Type B pancreatic cell (in vitro differentiated cells): ENCODE results near the gene SCART1. TPM values are rescaled to one million over a fixed set of nuclear protein-coding genes. Genes with fewer than 3 reads are reported as not detected.
A peak's percentile ranks its signal among the peaks of the same experiment; 100 is the strongest.

Experiments
- DNase-seq: peaks from one replicate; pipeline ENCODE4 v3.0.0; 2021; ENCODE audit warnings: mixed read lengths; ENCODE audit not compliant: unreplicated experiment; ENCODE audit errors: extremely low spot score
- H3K27ac Mint-ChIP-seq: 2 replicates; pipeline ENCODE4 v1.8.0; 2021; ENCODE audit warnings: mild to moderate bottlenecking, mixed read lengths
- H3K27me3 Mint-ChIP-seq: 2 replicates; pipeline ENCODE4 v1.8.0; 2021; ENCODE audit warnings: mixed read lengths
- H3K36me3 Mint-ChIP-seq: 2 replicates; pipeline ENCODE4 v1.8.0; 2021; ENCODE audit warnings: mixed read lengths
- H3K4me1 Mint-ChIP-seq: one replicate; pipeline ENCODE4 v1.8.0; 2021; ENCODE audit warnings: mixed read lengths; ENCODE audit not compliant: unreplicated experiment
- H3K4me3 Mint-ChIP-seq: 2 replicates; pipeline ENCODE4 v1.8.0; 2021; ENCODE audit warnings: mild to moderate bottlenecking, mixed read lengths
- H3K9me3 Mint-ChIP-seq: 2 replicates; pipeline ENCODE4 v1.8.0; 2021; ENCODE audit warnings: mixed read lengths
- total RNA-seq: library from RNA; stranded (reverse); gene quantifications from 2 replicates; pipeline ENCODE4 v1.2.1, GENCODE V29; 2021; ENCODE audit warnings: low replicate concordance
- TF ChIP-seq, protein P1 (sequence below): fragments of 200-600 bp; sonication (generic); conservative IDR thresholded peaks from 2 replicates; pipeline ENCODE4 v1.5.0; 2021; ENCODE audit warnings: antibody characterized with exemption, mild to moderate bottlenecking

Gene SCART1
- total RNA-seq, 1 donor from 2014 or later, result 1.4 TPM

DNA sequence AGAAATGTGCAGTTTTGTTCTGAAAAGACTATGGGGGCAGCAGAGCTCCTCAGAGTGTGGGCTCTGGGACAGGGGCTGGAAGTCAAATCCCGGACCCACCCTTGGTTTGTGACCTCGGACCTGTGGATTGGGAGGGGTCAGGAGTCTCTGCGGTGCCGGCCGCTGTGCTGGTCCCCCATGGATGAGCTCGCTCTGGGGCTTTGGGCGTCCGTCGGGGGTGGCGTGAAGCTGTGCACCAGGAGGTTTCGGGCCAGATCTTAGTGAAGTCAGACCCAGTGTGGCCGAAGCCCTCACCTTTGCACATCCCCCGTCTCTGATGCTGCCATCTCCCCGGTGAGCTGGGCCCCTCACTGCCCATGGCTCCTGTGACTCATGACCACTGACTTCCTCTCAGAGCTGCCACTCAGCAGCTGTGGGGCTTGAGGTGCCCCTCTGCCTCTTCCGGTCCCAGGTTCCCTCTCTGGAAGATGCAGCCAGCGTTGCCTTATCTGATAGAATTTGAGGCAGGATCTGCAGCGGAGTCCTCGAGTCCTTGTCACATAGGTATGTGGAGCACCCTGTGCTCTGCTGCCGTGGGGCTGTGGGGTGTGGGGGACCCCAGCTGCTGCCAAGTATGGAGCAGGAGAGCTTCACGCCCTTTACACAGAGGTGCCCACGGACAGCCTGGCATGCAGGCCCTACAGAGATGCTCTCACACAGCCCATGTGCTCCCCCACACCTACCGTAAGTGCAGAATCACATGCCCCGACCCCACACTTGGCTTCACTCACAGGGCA, 11.4 kb upstream of the SCART1 start:
- no peak overlapping the region for H3K27ac Mint-ChIP-seq
- DNase-seq, result peak; percentile 60
- no peak overlapping the region for H3K4me3 Mint-ChIP-seq
- H3K9me3 Mint-ChIP-seq, result peaks cover 16% of the 10 kb centered on the region
- TF ChIP-seq, protein P1, sequence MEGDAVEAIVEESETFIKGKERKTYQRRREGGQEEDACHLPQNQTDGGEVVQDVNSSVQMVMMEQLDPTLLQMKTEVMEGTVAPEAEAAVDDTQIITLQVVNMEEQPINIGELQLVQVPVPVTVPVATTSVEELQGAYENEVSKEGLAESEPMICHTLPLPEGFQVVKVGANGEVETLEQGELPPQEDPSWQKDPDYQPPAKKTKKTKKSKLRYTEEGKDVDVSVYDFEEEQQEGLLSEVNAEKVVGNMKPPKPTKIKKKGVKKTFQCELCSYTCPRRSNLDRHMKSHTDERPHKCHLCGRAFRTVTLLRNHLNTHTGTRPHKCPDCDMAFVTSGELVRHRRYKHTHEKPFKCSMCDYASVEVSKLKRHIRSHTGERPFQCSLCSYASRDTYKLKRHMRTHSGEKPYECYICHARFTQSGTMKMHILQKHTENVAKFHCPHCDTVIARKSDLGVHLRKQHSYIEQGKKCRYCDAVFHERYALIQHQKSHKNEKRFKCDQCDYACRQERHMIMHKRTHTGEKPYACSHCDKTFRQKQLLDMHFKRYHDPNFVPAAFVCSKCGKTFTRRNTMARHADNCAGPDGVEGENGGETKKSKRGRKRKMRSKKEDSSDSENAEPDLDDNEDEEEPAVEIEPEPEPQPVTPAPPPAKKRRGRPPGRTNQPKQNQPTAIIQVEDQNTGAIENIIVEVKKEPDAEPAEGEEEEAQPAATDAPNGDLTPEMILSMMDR, result no peak
- peaks cover 4% of the 10 kb centered on the region for H3K36me3 Mint-ChIP-seq
- no peaks in the 10 kb centered on the region for H3K4me1 Mint-ChIP-seq
- no peaks in the 10 kb centered on the region for H3K27me3 Mint-ChIP-seq

DNA sequence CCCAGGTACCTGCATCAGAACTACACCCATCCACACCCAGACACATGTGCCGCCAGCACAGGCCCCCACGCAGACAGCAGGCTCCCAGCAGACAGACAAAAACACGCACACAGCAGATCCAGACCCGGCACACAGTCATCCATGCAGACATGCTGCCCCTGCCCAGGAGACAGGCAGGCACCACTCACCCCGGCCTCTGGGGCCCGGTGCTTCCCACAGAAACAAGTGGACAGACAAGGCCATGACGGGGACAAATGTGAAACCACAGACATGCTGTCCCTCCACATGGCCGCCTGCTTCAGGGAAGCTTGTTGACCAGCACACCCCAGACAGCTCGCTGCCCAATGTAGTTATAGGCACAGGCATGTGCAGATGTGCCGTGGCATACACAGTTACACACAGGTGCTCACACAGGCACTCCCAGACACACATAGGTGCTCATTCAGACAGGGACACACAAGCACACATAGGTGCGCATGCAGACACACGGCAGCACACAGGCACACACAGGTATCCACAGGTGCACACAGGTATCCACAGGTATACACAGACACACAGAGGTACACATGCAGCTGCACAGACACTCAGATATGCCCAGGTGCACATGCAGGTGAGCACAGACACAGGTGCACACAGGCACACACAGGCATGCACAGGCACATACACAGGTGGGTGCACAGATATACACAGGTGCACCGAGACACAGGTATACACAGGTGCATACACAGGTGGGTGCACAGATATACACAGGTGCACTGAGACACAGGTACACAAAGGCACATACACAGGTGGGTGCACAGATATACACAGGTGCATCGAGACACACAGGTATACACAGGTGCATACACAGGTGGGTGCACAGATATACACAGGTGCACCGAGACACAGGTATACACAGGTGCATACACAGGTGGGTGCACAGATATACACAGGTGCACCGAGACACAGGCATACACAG, 10.5 kb upstream of the SCART1 start:
- Mint-ChIP-seq H3K27ac (no peak overlapping the region), H3K27me3 (no peaks in the 10 kb centered on the region), H3K4me3 (no peak overlapping the region), H3K9me3 (peaks cover 20% of the 10 kb centered on the region), H3K4me1 (no peaks in the 10 kb centered on the region), H3K36me3 (peaks cover 4% of the 10 kb centered on the region)
- TF ChIP-seq, protein P1, result no peak
- peak; percentile 55 for DNase-seq

DNA sequence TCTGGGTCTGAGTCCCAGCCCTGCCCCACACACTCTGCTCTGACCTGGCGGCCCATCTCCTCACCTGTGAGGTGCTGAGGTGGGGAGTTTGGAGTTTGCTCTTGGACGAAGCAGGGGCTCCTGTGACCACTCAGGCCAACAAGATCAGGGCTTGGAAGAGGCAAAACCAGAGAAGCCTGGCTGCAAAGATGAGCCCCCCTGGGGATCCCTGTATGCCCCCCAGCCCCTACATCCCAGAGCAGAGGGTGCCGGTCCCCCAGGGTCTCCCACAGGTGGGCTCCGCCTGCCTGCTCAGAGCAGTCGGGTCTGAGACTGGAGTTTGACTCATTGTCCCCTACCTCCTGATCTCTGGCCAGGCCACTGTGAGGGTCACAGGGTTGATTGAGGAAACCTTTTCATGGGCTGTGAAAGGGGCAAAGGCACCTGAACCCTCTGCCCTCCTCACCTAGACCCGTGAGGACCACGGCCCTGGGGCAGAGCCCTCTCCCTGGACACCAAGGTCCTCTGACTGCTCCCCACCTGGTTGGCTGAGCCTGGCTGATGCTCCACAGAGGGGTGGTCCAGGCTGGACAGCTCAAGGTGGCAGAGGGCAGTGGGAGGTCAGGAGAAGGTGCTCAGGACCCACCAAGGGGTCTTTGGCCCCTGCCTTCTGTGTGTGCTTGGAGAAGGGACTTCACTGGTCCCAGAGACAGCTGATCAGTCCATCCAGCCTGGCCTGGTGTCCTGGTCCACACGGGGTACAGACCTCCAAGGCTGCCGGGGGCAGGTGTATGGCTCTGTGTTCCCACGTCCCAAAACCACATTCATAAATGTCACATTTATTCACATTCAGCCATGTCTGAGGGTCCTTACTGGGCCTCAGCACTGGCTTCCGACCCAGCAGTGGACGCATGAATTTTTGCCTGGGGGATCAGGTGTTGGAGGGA, 9.1 kb upstream of the SCART1 start:
- Mint-ChIP-seq H3K36me3 (peaks cover 4% of the 10 kb centered on the region), H3K27ac (no peak overlapping the region)

DNA sequence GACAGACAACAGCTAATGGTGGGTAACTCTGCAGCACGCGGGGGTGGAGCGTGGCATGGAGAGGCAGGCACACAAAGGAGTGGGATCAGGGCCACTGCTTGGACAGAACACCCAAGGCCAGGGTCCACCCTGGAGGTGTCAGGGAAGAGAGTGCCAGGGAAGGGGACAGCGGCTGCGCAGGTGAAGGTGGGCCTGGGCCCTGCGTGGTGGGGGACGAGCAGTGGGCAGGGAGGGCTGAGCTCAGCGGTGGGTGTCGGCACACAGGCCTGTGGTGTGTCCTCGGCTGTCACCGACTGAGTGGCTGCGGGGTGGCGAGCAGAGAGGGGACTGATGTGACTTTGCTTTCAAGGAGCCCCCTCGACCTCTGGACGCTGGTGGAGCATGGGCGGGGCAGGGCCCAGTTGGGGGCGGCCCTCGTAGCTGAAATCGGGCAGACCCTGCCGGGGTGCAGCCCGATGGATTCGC, 8.4 kb upstream of the SCART1 start:
- no peak overlapping the region for H3K4me3 Mint-ChIP-seq
- TF ChIP-seq, protein P1, result no peak
- H3K4me1 Mint-ChIP-seq, result no peaks in the 10 kb centered on the region
- H3K9me3 Mint-ChIP-seq, result peaks cover 10% of the 10 kb centered on the region
- peaks cover 4% of the 10 kb centered on the region for H3K36me3 Mint-ChIP-seq
- no peak overlapping the region for H3K27ac Mint-ChIP-seq
- DNase-seq, result peak; percentile 67
- H3K27me3 Mint-ChIP-seq, result no peaks in the 10 kb centered on the region

More for the DNA sequence above, 9.1 kb upstream of the SCART1 start:
- TF ChIP-seq, protein P1, result no peak
- Mint-ChIP-seq H3K4me1 (no peaks in the 10 kb centered on the region), H3K27me3 (no peaks in the 10 kb centered on the region), H3K9me3 (peaks cover 10% of the 10 kb centered on the region), H3K4me3 (no peak overlapping the region)
- peak; percentile 45 for DNase-seq
